NCI-H1694 (cell line): ENCODE data around the gene STX8.

Experiments
- DNase-seq: peaks from one replicate; lab custom pipeline; 2025; lab: John Stamatoyannopoulos, UW

STX8 gene

DNA sequence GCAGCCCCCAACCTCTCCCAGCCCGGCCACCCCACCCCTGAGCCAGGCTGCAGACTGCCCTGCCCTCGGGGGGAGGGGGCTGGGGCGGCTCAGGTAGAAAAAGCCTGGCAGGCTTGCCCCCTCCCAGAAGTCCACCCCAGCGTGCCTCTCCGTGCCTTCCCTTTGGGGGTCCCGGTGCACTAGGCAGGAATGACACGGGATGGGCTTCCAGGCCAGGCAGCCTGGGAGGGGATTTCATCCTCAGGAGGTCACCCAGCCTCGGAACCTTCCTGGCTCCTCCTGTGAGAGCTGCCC, 369.3 kb downstream of the STX8 start:
- DNase-seq, result no peak

GRCh38 chr17:9205520-9206409, 369.9 kb downstream of the STX8 start:
- DNase-seq, result no peak

DNA sequence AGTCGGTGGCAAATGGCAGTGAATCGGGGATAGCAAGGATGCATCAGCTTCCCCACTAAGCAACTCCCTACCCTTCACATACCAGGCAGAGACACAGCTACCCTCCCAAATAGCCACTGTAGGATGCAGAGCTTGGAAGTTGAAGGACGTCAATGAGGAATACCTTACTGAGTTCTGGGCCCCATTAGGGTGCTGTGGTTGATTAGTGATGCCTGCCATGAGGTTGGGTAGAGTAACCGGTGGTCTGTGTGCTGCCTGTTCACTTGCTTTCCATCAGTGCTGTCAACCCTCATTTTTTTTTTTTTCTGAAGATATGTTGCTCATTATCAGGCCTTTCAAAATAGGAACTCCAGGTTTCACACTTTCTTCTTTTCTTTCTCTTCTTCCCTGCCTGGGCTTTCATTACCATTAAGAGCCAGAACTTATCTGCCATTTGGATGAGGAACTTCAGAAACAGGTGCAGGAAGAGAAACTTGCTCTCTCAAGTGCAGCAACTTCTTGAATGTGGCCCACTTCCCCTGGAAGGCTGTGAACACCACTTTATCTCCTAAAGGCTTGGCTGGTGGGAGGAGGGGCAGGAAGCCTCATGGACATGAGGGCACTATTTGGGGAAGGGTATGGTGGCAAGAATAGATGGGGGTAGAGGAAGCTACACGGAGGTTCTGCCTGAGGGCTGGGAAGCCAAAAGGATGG, 370.8 kb downstream of the STX8 start:
- DNase-seq, result no peak

DNA sequence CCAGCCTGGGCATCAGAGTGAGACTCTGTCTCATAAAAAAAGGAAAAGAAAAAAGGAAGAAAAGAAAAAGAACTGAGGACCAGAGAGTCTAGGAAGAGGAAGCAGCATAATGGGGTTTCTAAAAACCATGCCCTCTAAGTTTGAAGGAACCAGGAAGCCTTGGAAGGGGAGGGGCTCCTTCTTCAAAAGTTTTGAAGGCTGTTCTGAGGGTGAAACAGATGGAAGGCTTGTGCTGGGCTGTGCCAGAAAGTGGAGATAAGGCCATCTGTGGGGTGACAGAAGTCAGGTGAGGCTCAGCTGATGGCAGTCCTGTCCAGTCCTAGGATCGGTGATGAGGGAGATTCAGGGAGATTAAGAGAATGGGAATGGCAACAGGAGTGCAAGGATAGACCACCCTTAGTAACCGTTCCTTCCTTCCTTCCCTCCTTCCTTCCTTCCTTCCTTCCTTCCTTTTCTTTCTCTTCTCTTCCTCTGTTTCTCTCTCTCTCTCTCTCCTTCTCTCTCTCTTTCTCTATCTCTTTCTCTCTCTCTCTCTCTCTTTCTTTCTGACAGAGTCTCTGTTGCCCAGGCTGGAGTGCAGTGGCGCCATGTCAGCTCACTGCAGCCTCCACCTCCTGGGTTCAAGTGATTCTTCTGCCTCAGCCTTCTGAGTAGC, 371.7 kb downstream of the STX8 start:
- DNase-seq, result no peak

- DNase-seq, result no peak
Observed at GRCh38 chr17:9202532-9202931, 373.1 kb downstream of the STX8 start.

DNA sequence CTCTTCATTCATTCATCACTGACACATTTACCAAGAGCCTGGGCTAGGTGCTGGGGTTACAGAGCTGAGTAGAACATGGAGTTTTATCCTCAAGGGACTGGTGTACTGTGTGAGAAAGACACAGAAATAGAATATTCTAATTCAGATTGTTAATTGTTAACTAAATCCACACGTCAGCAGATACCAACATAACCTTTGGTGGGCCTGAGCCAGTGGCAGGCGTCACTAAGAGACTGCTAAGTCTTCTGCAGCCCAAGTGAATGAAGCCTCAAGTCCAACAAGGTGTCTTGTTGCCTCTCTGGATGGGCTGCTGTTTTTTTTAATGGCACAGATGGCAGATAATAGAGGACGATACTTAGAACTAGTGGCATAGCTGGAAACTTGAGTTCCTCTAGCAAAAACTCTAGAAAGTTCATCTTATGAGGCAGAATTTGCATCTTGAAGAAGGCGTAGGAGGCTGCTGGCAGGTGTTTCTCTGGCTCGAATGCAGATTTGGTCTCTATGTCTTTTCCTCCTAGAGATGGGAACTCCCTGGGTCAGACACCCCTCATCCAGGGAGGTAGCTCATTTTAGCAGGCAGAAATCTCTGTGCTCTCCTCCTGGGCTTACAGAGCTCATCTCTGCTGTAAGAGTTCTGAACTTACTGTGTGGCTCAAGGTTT, 374.8 kb downstream of the STX8 start:
- DNase-seq, result no peak
